ENCODE data around the gene NLRP5.

- TF ChIP-seq CTCF (IDR thresholded peaks at IDR 0.05) (no peak), EZH2 (IDR thresholded peaks at IDR 0.05) (no peak)
Measured at GRCh38 chr19:56015756-56016155, 29.2 kb downstream of the NLRP5 start.
